Upper lobe of left lung (tissue), 4 donors: Measurements from ENCODE around the gene FCN3.

Experiments
- CTCF ChIP-seq, 6 experiments: fragments of 450-650 bp in 4 of 6; fragments of 200-600 bp in 2 of 6; sonication (generic) in 2 of 6; IDR thresholded peaks; one replicate each; pipeline ENCODE4 v1.5.1; 2016 to 2019; ENCODE audit warnings: antibody characterized with exemption in 6 of 6
- POLR2A ChIP-seq, 4 donors: fragments of 450-650 bp; IDR thresholded peaks; one replicate each; pipeline ENCODE4 v1.5.1; 2016 to 2017; ENCODE audit warnings: antibody characterized with exemption in 4 of 4, mild to moderate bottlenecking in 2 of 4

GRCh38 chr1:27394282-27394658 lies 19.6 kb upstream of the FCN3 start:
- TF ChIP-seq POLR2A (IDR thresholded peaks at IDR 0.05) (no peak), CTCF (IDR thresholded peaks at IDR 0.05) (no peak)
